Activated T-cell treated with anti-CD3 and anti-CD28 coated beads, Interleukin-2, amount 50 U/mL, for 72 hours (primary cell): ENCODE results near the gene PPID. TPM values are rescaled to one million over a fixed set of nuclear protein-coding genes. Genes with fewer than 3 reads are reported as not detected.
"Not testable (repeated sequence)": the region's sequence is repeated elsewhere in the genome, so short reads cannot be mapped to it uniquely, and the experiment has no call there.

Experiments used
- ATAC-seq, 2 donors: fragments of 150-1000 bp; cut with Tn5 transposase; replicated peaks in 1 of 2; 2 replicates each; pipeline ENCODE4 v1.10.0; 2021; ENCODE audit warnings: moderate library complexity in 2 of 2, mild to moderate bottlenecking in 1 of 2
- DNase-seq, 2 donors: peaks; one replicate each; pipeline ENCODE4 v3.0.0; 2021 to 2022; ENCODE audit warnings: mixed read lengths in 1 of 2
- H3K27ac Mint-ChIP-seq: one replicate; pipeline ENCODE4 v1.8.0; 2022; ENCODE audit warnings: mild to moderate bottlenecking, moderate library complexity, mixed read lengths
- H3K27me3 Mint-ChIP-seq: one replicate; pipeline ENCODE4 v1.8.0; 2022; ENCODE audit warnings: low read depth, mixed read lengths
- H3K36me3 Mint-ChIP-seq, 2 donors: one replicate each; pipeline ENCODE4 v1.8.0; 2022; ENCODE audit warnings: mixed read lengths in 2 of 2, mild to moderate bottlenecking in 1 of 2; ENCODE audit not compliant: insufficient read depth in 2 of 2
- H3K4me1 Mint-ChIP-seq: one replicate; pipeline ENCODE4 v1.8.0; 2022; ENCODE audit warnings: low read depth, mixed read lengths
- H3K4me3 Mint-ChIP-seq, 2 donors: one replicate each; pipeline ENCODE4 v1.8.0; 2022; ENCODE audit warnings: mild to moderate bottlenecking in 2 of 2, mixed read lengths in 2 of 2, moderate library complexity in 2 of 2
- H3K9me3 Mint-ChIP-seq, 2 donors: one replicate each; pipeline ENCODE4 v1.8.0; 2022; ENCODE audit warnings: mixed read lengths in 2 of 2
- total RNA-seq, 2 donors: library from RNA; stranded (reverse); gene quantifications; one replicate each; pipeline ENCODE4 v1.2.3, GENCODE V29; 2022

PPID gene
- total RNA-seq, result 10 to 100 TPM; 50.6 to 52.0 TPM

GRCh38 chr4:158722917-158723793 lies at the start of gene PPID:
Gene PPID, minus strand, starts transcription at chr4:158723396. Its CDS starts 108 bp downstream, at chr4:158723288.
- peak within 1 kb of the TSS; percentile 97 for H3K27ac Mint-ChIP-seq
- H3K27me3 Mint-ChIP-seq, result peaks cover 15% of the 10 kb centered on the region
- peaks cover 16 to 23% of the 10 kb centered on the region in 2 donors for H3K36me3 Mint-ChIP-seq
- ATAC-seq, result peak; percentile 87 to 96
- peak; percentile 85 to 88 for DNase-seq
- no peaks in the 10 kb centered on the region for H3K9me3 Mint-ChIP-seq
- H3K4me1 Mint-ChIP-seq, result peaks cover 51% of the 10 kb centered on the region
- peak within 1 kb of the TSS; percentile 94 to 96 for H3K4me3 Mint-ChIP-seq

DNA sequence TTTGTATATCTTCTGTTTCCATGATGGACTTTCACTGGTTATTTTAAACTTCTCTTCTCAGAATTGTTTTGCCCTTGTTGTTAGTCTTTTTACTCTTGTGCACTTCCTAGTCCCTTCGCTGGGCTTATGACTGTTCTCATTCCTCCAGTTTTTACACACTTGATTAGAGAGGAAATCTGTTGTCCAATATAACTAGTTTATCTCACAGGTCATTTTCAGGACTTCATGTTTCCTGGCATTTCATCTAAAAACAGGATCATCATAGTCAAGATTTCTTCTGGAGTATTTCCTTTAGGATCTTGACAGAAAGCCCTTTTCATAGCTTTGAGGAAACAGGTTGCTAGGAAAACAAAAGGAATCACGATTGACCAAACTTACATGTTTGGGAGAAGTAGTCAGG lies 48.6 kb upstream of the PPID start:
- no peaks in the 10 kb centered on the region for H3K9me3 Mint-ChIP-seq
- peaks cover 60% of the 10 kb centered on the region for H3K4me1 Mint-ChIP-seq
- no peak for DNase-seq
- H3K36me3 Mint-ChIP-seq, result peaks cover 3% of the 10 kb centered on the region in 2 donors
- H3K27me3 Mint-ChIP-seq, result no peaks in the 10 kb centered on the region
- H3K27ac Mint-ChIP-seq, result no peak overlapping the region
- no peak for ATAC-seq
- peak overlapping the region; percentile 7 to 100 for H3K4me3 Mint-ChIP-seq

- ATAC-seq (no peak), DNase-seq (no peak)
- Mint-ChIP-seq H3K36me3 (peaks cover 3% of the 10 kb centered on the region in 2 donors), H3K9me3 (no peaks in the 10 kb centered on the region), H3K27ac (no peak overlapping the region), H3K4me3 (peak overlapping the region; percentile 100), H3K27me3 (no peaks in the 10 kb centered on the region), H3K4me1 (peaks cover 58% of the 10 kb centered on the region)
Observed at GRCh38 chr4:158770671-158771070, 47.5 kb upstream of the PPID start.

- ATAC-seq (peak; percentile 54 to 55), DNase-seq (peak; percentile 55 to 57)
- Mint-ChIP-seq H3K36me3 (peaks cover 3% of the 10 kb centered on the region in 2 donors), H3K27me3 (no peaks in the 10 kb centered on the region), H3K27ac (peak overlapping the region; percentile 97), H3K4me1 (peaks cover 49% of the 10 kb centered on the region), H3K9me3 (no peaks in the 10 kb centered on the region), H3K4me3 (peak overlapping the region; percentile 100)
Observed at GRCh38 chr4:158769175-158769921, 46.2 kb upstream of the PPID start.

- peaks cover 3% of the 10 kb centered on the region in 2 donors for H3K36me3 Mint-ChIP-seq
- peak within 1 kb of the TSS; percentile 97 for H3K27ac Mint-ChIP-seq
- H3K27me3 Mint-ChIP-seq, result no peaks in the 10 kb centered on the region
- no peaks in the 10 kb centered on the region for H3K9me3 Mint-ChIP-seq
- peak; percentile 79 to 82 for DNase-seq
- H3K4me3 Mint-ChIP-seq, result peak within 1 kb of the TSS; percentile 100
- H3K4me1 Mint-ChIP-seq, result peaks cover 49% of the 10 kb centered on the region
- peak; percentile 88 to 90 for ATAC-seq
Observed at GRCh38 chr4:158768555-158769174, 45.5 kb upstream of the PPID start, which contains the start of gene FNIP2. Gene FNIP2, plus strand, starts transcription at chr4:158769026. Its CDS starts 187 bp downstream, at chr4:158769213.

DNA sequence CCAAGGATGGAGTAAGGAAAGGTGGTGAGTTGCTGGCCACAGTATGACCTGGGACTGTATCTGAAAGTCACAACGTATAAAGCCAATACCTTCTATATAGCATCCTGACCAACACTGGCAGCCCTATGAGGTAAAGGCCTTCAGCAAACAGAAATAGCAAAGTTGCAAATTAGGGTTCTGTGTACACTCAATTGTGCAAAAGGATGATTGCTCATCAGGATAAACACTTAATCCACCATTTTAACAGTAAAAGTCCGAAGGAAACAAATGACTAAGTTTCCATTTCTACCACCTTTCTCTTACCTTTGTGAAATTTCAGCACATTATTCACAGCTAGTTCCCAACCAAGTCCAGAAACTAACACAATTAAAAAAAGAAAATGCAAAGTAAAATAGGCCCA lies 44.3 kb upstream of the PPID start:
- ATAC-seq (peak in 1 of 2 donors; percentile 10), DNase-seq (no peak)
- Mint-ChIP-seq H3K4me1 (peaks cover 39% of the 10 kb centered on the region), H3K9me3 (no peaks in the 10 kb centered on the region), H3K4me3 (peak overlapping the region; percentile 75 to 79), H3K36me3 (peaks cover 3% of the 10 kb centered on the region in 2 donors), H3K27me3 (no peaks in the 10 kb centered on the region), H3K27ac (peak overlapping the region; percentile 82)

GRCh38 chr4:158766434-158767044 lies 43.3 kb upstream of the PPID start:
- Mint-ChIP-seq H3K4me1 (peaks cover 30% of the 10 kb centered on the region), H3K27me3 (no peaks in the 10 kb centered on the region), H3K9me3 (no peaks in the 10 kb centered on the region), H3K36me3 (peaks cover 3% of the 10 kb centered on the region in 2 donors), H3K4me3 (no peak overlapping the region), H3K27ac (no peak overlapping the region)
- no peak for DNase-seq
- ATAC-seq, result no peak

GRCh38 chr4:158763462-158763861 lies 40.3 kb upstream of the PPID start:
- H3K4me1 Mint-ChIP-seq, result peaks cover 13% of the 10 kb centered on the region
- no peaks in the 10 kb centered on the region for H3K36me3 Mint-ChIP-seq
- no peak overlapping the region for H3K27ac Mint-ChIP-seq
- H3K9me3 Mint-ChIP-seq, result no peaks in the 10 kb centered on the region
- ATAC-seq, result no peak
- DNase-seq, result no peak
- H3K27me3 Mint-ChIP-seq, result no peaks in the 10 kb centered on the region
- no peak overlapping the region for H3K4me3 Mint-ChIP-seq

GRCh38 chr4:158762553-158762952 lies 39.4 kb upstream of the PPID start:
- DNase-seq (no peak), ATAC-seq (no peak)
- Mint-ChIP-seq H3K27me3 (no peaks in the 10 kb centered on the region), H3K27ac (no peak overlapping the region), H3K4me3 (no peak overlapping the region), H3K9me3 (no peaks in the 10 kb centered on the region), H3K36me3 (no peaks in the 10 kb centered on the region), H3K4me1 (peaks cover 5% of the 10 kb centered on the region)

GRCh38 chr4:158760866-158761265 lies 37.7 kb upstream of the PPID start:
- peaks cover 0 to 1% of the 10 kb centered on the region in 2 donors for H3K9me3 Mint-ChIP-seq
- DNase-seq (peak; percentile 4 to 21), ATAC-seq (peak; percentile 82 to 98)
- no peaks in the 10 kb centered on the region for H3K4me1 Mint-ChIP-seq
- peak overlapping the region in 1 of 2 donors; percentile 45 for H3K4me3 Mint-ChIP-seq
- H3K36me3 Mint-ChIP-seq, result peaks cover 0 to 3% of the 10 kb centered on the region in 2 donors
- H3K27me3 Mint-ChIP-seq, result peaks cover 12% of the 10 kb centered on the region
- H3K27ac Mint-ChIP-seq, result no peak overlapping the region

GRCh38 chr4:158759539-158759938 lies 36.3 kb upstream of the PPID start:
- H3K27ac Mint-ChIP-seq, H3K36me3 Mint-ChIP-seq, H3K4me3 Mint-ChIP-seq, DNase-seq, ATAC-seq, H3K9me3 Mint-ChIP-seq, H3K4me1 Mint-ChIP-seq: not testable (repeated sequence)
- H3K27me3 Mint-ChIP-seq, result peaks cover 13% of the 10 kb centered on the region

DNA sequence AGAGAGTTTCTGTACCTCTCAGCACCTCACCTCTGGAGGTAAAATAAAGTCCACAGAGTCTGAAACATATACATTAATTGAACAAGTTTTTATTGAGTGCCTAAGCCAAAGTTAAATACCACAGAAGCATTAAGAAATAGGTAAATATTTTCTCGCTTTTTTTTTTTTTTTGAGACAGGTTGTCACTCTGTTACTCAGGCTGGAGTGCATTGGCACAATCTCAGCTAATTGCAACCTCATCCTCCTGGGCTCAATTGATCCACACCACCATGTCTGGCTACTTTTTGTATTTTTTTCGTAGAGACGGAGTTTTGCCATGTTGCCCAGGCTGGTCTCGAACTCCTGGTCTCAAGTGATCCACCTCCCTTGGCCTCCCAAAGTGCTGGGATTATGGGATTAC lies 35.5 kb upstream of the PPID start:
- H3K27me3 Mint-ChIP-seq, result peaks cover 13% of the 10 kb centered on the region
- peaks cover 0 to 1% of the 10 kb centered on the region in 2 donors for H3K9me3 Mint-ChIP-seq
- H3K4me3 Mint-ChIP-seq, result no peak overlapping the region
- H3K36me3 Mint-ChIP-seq, result peaks cover 0 to 3% of the 10 kb centered on the region in 2 donors
- DNase-seq (no peak), ATAC-seq (no peak)
- H3K4me1 Mint-ChIP-seq, result no peaks in the 10 kb centered on the region
- H3K27ac Mint-ChIP-seq, result no peak overlapping the region
